ENCODE data around the gene TMCO6.

DNA sequence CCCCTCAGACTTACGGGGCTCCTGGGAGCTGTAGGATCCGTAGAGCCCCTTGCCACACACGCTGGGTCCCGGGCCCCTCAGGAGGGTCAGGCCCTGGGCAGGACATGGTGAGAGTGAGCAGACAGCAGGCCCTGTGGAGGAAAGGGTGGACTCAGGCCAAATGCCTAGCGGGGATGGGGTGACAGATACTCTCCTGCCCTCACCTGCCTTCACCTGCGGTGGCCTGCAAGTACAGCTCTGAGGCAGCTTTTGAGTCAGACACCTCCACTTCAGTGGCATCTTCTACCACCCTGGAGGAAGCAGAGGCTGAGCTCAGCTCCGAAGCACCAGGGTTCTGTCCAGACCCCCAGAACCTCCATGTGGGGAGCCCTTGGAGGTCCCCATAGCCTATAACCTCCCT, 48.4 kb upstream of the TMCO6 start:
- TF ChIP-seq, protein P1, sequence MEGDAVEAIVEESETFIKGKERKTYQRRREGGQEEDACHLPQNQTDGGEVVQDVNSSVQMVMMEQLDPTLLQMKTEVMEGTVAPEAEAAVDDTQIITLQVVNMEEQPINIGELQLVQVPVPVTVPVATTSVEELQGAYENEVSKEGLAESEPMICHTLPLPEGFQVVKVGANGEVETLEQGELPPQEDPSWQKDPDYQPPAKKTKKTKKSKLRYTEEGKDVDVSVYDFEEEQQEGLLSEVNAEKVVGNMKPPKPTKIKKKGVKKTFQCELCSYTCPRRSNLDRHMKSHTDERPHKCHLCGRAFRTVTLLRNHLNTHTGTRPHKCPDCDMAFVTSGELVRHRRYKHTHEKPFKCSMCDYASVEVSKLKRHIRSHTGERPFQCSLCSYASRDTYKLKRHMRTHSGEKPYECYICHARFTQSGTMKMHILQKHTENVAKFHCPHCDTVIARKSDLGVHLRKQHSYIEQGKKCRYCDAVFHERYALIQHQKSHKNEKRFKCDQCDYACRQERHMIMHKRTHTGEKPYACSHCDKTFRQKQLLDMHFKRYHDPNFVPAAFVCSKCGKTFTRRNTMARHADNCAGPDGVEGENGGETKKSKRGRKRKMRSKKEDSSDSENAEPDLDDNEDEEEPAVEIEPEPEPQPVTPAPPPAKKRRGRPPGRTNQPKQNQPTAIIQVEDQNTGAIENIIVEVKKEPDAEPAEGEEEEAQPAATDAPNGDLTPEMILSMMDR (conservative IDR thresholded peaks at IDR 0.05; ENCODE audit: low read depth in 2 of 2): no peak
- TF ChIP-seq POLR2AphosphoS5 (IDR thresholded peaks at IDR 0.05; ENCODE audit: low read depth) (no peak), EZH2 (IDR thresholded peaks at IDR 0.05; ENCODE audit: low read depth, unreplicated experiment) (no peak), EZH2phosphoT487 (IDR thresholded peaks at IDR 0.05; ENCODE audit: unreplicated experiment) (no peak)
- TF ChIP-seq, protein P2, sequence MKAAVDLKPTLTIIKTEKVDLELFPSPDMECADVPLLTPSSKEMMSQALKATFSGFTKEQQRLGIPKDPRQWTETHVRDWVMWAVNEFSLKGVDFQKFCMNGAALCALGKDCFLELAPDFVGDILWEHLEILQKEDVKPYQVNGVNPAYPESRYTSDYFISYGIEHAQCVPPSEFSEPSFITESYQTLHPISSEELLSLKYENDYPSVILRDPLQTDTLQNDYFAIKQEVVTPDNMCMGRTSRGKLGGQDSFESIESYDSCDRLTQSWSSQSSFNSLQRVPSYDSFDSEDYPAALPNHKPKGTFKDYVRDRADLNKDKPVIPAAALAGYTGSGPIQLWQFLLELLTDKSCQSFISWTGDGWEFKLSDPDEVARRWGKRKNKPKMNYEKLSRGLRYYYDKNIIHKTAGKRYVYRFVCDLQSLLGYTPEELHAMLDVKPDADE (IDR thresholded peaks at IDR 0.05): no peak
- TF ChIP-seq, protein P3, sequence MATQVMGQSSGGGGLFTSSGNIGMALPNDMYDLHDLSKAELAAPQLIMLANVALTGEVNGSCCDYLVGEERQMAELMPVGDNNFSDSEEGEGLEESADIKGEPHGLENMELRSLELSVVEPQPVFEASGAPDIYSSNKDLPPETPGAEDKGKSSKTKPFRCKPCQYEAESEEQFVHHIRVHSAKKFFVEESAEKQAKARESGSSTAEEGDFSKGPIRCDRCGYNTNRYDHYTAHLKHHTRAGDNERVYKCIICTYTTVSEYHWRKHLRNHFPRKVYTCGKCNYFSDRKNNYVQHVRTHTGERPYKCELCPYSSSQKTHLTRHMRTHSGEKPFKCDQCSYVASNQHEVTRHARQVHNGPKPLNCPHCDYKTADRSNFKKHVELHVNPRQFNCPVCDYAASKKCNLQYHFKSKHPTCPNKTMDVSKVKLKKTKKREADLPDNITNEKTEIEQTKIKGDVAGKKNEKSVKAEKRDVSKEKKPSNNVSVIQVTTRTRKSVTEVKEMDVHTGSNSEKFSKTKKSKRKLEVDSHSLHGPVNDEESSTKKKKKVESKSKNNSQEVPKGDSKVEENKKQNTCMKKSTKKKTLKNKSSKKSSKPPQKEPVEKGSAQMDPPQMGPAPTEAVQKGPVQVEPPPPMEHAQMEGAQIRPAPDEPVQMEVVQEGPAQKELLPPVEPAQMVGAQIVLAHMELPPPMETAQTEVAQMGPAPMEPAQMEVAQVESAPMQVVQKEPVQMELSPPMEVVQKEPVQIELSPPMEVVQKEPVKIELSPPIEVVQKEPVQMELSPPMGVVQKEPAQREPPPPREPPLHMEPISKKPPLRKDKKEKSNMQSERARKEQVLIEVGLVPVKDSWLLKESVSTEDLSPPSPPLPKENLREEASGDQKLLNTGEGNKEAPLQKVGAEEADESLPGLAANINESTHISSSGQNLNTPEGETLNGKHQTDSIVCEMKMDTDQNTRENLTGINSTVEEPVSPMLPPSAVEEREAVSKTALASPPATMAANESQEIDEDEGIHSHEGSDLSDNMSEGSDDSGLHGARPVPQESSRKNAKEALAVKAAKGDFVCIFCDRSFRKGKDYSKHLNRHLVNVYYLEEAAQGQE (IDR thresholded peaks at IDR 0.05; ENCODE audit: unreplicated experiment): no peak

Measured in GM23338 (cell line).